HG03196 (cell line): ENCODE data around the gene STK16.
A peak's percentile ranks its signal among the peaks of the same experiment; 100 is the strongest.

Source experiments
- ATAC-seq: cut with Tn5 transposase; IDR thresholded peaks from one replicate; pipeline ENCODE4 v1.9.1; 2021; ENCODE audit not compliant: unreplicated experiment

STK16 gene

GRCh38 chr2:219268294-219268693 is 23.0 kb downstream of the STK16 start:
- ATAC-seq = no peak

DNA sequence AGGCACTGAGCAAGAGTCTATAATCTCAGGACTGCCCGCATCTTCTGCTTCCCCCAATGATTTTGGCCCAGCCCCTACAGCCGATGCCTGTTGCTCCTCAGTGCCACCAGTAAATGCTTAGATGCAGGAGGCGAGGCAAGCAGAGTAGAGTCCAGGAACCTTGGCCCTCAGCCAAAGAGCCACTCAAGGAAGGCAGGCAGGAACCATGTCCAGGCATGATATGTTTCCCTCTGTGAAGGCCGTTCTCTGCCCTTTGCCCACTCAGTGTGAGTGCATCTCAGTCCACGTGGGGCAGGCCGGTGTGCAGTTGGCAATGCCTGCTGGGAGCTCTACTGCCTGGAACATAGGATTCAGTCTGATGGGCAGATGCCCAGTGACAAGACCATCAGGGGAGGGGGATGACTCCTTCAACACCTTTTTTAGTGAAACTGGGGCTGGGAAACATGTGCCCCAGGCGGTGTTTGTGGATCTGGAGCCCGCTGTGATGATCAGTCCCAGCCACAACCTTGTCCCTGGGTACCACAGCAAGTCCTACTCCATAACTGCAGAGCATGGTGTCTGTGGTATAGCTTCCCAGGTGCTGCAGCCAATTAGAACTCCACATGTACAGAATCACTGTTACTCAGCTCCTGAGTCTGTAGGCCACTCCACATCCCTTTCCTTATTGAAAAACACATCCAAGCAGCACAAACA is 24.2 kb downstream of the STK16 start:
- no peak for ATAC-seq

GRCh38 chr2:219270055-219270372 is 24.7 kb downstream of the STK16 start:
- ATAC-seq = no peak

GRCh38 chr2:219271021-219271420 is 25.7 kb downstream of the STK16 start:
- ATAC-seq = no peak

- ATAC-seq = no peak
Observed at GRCh38 chr2:219272356-219272755, 27.1 kb downstream of the STK16 start.

GRCh38 chr2:219272995-219273394 is 27.7 kb downstream of the STK16 start:
- ATAC-seq = no peak

- ATAC-seq = no peak
Observed at GRCh38 chr2:219273937-219274336, 28.7 kb downstream of the STK16 start.

- ATAC-seq = no peak
Observed at GRCh38 chr2:219274361-219274921, 29.2 kb downstream of the STK16 start.

- ATAC-seq = peak; percentile 34
Observed at GRCh38 chr2:219277703-219278654, 32.7 kb downstream of the STK16 start.

GRCh38 chr2:219278655-219279150 is 33.4 kb downstream of the STK16 start:
- no peak for ATAC-seq

GRCh38 chr2:219279151-219279915 is 34.1 kb downstream of the STK16 start, which contains the start of gene DNAJB2:
TSS of gene DNAJB2 (plus strand) at chr2:219279366. CDS start at chr2:219279834, 468 bp downstream.
- peak; percentile 86 for ATAC-seq

- ATAC-seq = no peak
Observed at GRCh38 chr2:219279916-219280516, 34.7 kb downstream of the STK16 start.

DNA sequence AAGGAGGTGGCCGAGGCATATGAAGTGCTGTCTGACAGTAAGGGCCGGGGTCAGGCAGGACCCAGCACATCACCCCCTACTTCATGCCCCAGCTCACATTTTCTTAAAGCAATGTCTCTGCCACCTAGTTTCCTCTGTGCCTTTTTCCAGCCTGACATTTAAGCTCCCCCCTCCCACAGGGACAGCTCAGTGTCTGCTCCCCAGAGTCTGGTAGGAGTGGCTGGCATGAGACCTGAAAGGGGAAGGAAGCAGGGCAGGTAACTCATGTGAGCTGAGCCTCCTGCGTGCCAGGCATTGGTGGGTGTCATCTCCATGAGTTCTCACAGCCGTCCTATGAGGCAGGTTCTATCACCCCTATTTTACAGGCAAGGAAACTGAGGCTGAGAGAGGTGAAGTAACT is 35.4 kb downstream of the STK16 start:
- ATAC-seq = no peak

DNA sequence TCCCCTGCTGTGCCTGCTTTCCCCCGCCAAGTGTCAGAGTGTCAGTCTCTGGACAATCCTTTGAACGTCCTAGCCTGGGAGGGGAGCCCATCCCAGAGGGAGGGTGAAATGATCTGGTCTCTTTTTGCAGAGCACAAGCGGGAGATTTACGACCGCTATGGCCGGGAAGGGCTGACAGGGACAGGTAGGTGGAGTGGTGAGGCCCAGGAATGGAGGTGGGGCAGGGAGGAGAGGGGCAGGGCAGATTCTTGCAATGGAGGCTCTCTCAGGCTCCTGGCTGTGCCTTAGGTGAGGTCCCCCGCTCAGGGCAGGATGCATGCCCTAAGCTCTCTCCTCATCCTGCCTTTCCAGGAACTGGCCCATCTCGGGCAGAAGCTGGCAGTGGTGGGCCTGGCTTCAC is 36.3 kb downstream of the STK16 start:
- ATAC-seq = no peak

- no peak for ATAC-seq
Observed at GRCh38 chr2:219282375-219282774, 37.1 kb downstream of the STK16 start.

- no peak for ATAC-seq
Observed at GRCh38 chr2:219282943-219283581, 37.8 kb downstream of the STK16 start.

DNA sequence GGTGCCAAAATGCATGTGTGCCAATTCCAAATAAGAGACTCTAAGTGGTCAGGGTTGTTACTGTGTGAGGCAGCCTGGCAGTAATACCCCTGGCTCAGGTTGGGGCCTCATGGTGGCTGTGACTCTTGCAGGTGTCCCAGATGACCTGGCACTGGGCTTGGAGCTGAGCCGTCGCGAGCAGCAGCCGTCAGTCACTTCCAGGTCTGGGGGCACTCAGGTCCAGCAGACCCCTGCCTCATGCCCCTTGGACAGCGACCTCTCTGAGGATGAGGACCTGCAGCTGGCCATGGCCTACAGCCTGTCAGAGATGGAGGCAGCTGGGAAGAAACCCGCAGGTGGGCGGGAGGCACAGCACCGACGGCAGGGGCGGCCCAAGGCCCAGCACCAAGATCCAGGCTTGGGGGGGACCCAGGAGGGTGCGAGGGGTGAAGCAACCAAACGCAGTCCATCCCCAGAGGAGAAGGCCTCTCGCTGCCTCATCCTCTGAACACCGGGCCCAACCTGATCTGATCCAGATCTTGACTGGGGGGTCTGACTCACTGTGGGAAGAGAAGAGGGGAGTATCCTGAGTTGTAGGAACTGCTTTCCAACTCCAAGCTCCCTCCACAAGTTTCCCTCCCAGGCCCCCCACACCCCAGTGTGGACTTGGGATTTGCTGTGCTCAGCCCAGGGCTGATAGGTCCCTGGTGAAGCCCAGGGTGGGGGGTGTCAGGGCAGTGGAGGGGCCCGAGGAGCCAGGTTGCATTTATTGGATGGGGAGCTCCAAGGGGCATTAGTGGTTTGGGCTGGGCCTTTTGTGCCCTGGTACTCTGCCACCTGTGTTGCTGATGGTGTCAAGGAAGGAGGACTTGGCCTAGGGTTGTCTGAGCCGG is 39.5 kb downstream of the STK16 start:
- no peak for ATAC-seq

DNA sequence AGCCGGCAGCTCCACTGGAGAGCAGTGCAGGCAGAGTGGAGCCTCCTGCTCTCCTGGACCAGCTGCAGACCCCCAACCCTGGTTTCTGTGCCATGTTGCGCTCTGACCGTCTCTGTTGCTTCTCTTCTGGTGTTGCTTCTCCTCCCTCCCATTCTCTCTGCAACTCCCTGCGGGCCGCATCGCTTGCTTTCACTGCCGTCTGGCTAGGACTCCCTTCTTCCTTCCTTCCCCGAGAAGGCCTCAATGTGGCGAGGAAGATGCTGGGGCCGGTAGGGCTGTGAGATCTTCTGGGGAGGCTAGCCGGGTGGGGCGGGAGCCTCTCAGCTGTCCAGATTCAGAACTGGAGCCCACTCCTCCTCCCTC is 40.1 kb downstream of the STK16 start:
- no peak for ATAC-seq

GRCh38 chr2:219285894-219286425 is 40.7 kb downstream of the STK16 start:
- no peak for ATAC-seq
